NCI-H1694 (cell line): Measurements from ENCODE around the gene SUCLG2.
"Not testable (repeated sequence)": the region's sequence is repeated elsewhere in the genome, so short reads cannot be mapped to it uniquely, and the experiment has no call there.

Experiments
- DNase-seq: peaks from one replicate; lab custom pipeline; 2025; lab: John Stamatoyannopoulos, UW

The SUCLG2 gene

DNA sequence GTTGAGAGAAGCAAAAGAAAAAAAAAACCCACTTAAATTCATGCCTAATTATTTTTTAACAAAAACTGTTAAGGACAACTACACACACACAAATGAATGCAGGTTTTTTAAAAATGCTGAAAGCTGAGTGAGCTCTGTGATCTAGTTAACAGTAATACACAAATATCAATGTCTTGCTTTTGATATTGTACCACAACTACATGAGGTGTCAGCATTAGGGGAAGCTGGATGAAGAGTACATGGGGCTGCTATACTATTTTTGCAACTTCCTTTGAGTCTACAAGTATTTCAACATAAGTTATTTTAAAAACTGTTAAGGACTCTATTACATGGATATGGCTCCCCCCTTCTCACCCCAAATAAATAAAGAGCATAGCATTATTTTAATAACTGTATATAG, 44.7 kb downstream of the SUCLG2 start:
- no peak for DNase-seq

DNA sequence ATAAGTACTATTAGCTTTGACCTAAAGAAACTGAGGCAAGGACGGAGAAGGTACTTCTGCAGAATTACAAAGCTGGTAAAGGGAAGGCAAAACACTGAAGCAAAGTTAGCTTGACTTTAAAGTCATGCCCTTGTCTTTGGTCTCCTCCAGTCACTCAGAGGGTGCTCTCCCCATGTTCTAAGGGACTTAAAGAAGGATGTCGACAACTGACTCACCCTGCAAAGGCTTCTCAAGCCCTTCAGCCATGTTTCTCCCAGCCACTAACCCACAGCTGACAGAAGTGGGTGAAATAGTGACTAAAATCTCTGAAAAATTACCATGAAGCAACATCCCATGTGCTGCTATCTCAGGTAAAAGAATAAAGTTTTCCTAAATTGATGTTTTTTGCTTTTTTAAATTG, 46.4 kb downstream of the SUCLG2 start:
- DNase-seq = no peak

DNA sequence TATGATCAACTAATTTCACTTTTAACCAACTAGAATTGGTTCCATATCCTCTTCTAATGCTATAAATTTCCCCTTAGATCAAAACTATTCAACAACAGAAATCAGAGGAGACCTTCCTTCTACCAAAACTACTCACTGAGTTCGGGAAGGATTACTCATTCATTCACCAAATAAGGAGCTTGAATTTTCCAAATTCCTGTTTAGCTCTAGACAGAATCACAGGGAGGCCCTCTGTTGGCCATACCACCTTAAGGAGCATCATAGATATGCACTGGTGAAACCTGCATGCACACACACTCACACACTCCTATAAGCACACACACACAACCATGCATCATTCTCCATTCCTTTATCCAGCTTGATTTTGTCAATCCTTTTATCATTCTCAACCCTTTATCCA, 49.0 kb downstream of the SUCLG2 start:
- DNase-seq = no peak

DNA sequence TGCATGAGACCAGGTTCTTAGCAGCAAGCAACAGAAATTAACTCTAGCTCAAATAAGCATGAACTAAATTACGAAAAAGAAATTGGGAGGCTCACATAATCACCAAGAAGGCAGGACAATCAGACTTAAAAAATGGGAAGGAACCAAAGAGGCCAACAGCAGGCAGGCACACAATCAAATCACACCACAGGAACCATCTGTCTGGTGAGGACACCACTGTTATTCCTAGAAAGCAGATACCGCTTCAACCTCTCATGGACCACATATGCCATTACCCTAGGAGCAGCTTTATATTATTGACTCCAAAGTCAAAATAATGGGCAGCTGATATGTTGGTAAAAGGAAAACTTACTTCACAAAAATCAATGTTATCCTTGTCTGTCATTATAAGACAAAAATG, 51.6 kb downstream of the SUCLG2 start:
- no peak for DNase-seq

DNA sequence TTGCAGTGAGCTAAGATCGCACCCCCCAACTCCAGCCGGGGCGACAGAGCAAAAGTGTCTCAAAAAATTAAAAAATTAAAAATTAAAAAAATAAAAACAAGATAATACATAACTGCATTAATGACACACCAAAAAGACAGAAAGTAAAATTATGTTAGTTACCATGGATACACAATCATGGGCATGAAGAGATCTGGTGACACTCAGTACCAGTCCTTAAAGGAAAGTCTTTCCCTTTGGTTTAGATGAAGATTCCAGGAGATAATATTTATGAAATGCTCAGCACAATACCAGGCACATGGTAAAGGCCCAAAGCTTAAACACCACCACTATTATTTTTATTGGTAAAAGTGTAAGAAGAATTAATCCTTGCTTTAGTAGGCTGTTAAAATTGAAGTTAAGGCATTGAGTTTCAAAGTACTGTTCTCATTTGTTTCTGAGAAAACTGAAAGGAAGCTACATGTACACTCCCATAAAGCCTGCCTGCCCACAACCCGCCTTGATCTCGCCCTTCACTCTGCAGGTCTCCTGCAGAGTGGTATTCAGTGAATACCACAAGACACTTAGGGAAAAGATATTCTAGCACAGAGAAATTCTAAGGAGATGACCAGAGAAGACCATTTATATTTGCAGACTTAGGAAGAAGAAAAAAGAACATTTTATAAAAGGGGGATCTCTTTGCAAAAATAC, 52.3 kb downstream of the SUCLG2 start:
- DNase-seq = no peak

DNA sequence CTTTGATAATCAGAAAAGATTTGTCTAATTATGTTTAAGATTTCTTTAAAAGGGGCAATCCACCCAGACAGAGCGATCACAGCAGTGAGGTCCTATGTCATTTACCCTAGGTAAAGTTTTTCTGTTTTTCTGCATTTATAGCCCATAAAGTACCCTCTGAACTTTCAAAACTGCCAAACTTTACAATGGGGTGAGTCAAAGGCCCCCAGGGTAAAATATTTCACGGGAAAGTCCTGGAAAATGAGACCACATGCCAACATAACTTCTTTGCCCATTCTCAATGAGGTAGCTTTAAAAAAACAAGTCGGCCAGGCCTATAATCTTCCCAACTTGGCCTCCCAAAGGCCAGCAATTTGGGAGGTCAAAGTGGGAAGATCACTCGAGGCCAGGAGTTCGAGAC, 53.0 kb downstream of the SUCLG2 start:
- DNase-seq = no peak

DNA sequence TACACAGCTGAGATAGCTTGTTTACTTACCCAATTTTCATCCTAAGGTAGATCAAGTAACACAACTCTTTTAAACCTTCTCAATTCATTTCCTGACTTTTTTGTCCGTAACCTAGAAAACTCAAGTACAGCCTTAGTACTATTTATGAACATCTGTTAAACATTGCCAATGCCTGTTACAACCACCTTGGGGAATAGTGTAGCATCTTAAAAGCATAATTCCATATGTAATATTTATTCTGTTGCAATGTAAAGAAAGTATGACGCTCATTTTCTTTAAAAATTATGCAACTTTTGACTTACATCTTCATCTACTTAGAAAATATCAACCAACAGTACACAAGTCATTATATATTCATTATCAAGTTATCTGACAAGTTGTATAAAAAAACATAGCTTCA, 54.6 kb downstream of the SUCLG2 start:
- DNase-seq = no peak

DNA sequence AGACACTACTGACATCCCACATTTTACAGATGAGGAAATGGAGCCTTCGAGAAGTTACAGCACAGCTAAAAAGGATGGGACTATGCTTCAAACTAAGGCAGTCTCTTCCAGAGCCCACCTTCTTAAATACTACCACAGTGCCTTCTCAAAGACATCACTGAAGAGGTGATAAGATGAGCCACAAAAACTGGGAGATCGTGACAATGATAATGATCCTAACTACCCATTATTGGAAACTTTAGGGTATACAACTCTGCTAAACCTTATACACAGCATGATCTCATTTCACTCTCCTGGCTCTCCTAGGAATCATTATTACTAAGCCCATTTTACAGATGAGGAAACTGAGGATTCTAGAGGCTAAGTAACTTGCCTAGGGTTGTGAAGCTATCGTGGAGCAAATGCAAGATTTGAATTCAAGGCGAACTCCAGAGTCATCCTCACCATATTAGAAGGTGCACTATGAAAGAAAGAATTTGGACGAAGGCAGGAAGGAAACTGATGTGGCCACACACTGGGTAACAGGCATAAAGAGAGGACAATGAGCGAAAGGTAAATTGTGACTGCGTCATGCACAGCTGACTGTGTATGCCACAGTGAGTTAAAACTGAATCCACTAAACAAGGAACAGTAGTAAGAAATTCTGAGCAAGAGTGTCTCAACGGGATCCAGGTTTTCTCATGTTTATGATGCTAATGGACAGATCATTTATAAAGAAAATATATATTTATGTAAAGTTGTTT, 55.4 kb downstream of the SUCLG2 start:
- no peak for DNase-seq

DNA sequence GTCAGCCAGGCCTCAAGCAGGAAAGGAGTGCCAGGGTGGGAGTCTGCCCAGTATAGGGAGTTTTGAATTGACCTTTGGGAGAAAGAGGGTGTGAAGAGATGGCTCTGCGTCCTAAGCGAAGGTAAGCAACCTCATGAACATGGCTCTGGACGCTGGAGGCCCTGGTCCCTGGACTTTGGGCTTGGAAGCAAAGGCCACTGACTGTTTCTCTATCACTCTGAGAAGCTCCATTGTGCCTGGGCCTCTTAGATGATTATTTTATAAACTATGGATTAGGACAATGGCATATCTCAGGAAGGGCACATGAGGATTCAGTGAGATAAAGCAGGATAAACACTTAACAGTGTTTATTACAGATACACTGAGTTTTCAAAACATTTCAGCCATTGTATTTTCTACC, 59.0 kb downstream of the SUCLG2 start:
- DNase-seq = no peak

DNA sequence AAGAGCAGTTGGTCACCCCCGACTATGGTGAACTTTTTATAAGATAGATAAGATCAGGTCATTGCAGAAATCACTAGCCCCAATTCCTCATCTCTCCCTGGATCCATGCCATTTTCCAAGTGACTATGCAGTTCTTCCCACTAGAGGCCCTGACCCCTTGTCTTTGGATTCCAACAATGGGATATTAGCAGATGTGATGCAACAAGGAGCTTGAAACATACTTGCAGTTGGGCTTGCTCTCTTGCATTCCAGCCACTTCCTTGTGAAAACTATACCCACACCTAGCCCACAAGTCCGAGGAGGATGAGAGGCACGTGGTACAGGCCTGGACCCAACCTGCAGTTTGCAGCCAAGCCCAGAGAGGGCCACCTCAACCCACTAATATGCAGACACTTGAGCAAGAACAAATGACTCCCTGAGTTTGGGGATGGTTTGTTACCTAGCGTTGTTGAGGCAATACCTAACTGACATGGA, 60.6 kb downstream of the SUCLG2 start:
- DNase-seq = no peak

DNA sequence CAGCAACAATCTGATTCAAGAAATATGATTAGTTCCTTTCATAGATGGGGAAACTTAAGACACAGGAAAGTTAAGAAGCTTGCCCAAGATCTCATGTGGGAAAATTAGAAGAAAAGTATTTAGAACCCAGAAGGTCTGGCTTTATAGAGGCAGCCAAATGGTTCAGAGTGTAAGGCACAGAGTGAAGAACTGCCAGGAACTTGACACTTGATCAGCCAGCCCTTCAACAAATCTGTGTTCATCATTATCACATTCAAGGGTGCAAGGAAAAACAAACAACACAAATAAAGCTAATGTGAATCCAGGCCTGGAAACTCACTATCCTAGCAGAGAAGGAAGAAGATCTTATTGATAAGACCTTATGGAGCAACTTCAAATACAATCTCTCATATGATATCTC, 62.4 kb downstream of the SUCLG2 start:
- no peak for DNase-seq

DNA sequence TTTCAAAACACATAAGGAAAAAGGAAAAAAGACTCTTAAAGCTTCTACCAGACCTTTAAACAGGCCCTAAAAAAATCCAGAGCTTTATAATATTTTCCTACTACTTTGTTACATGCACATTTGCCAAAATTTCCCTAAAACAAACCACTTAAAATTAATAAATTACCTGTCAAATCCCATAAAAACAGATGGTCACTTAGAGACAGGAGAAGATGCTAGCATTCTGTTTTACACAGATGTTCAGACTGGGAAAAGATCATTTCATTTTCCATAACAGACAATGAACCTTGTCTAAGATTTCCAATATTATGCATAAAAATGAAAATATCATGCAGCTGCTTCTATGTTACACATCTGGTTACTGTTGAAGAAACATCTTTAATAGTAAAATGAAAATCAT, 66.6 kb downstream of the SUCLG2 start:
- DNase-seq = peak; percentile 16

DNA sequence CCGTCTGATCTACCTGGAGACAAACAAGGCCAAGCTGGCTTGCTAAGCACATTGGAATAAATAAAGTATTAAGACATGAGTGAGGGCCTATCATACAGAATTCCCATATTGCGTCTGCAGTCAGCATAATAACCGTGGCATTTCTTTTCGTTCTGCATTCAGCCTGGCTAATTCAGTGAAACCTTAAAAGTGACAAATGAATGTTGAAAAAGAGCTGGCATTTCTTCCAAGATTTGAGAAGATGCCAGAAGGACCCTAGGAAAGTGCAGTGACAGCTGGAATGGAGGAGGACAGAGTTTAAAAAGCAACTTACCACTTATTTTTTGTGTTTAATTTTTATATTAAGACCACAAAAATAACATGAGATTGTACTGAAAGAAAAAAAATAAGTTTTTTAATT, 67.1 kb downstream of the SUCLG2 start:
- DNase-seq = no peak

DNA sequence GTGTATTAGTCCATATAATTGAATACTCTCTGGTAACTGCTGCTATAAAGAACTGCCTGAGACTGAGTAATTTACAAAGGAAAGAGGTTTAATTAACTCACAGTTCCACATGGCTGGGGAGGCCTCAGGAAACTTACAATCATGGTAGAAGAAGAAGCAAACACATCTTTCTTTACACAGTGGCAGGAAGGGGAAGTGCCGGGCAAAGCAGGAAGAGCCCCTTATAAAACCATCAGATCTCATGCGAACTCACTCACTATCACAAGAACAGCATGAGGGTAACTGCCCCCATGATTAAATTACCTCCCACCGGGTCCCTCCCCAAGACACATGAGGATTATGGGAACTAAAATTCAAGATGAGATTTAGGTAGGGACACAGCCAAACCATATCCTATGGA, 69.8 kb downstream of the SUCLG2 start:
- DNase-seq = not testable (repeated sequence)

DNA sequence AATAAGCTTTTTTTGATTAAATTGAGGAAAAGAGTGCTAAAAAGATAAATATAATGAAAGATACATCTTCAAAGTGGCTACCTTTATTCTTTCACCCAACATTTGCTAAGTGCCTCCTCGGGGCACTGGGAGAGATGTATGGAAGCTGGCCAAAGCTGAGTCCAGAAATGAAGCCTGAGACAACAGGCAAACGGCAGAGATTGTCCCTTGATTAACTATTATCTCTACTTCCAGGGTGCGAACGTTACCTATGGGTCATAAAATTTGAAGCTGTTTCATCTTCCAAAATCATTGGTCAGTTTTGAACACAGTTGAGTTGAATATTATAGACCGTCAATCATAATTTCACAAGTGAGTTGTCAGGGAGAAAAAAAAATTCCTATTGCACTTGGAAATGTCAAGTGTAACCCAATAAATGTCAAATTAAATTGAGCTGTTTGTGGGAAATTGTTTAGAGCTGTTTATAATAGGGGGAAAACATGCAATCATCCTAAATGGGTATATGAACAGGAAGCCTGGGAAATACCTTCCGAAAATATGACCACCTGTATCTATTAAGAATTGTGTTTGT, 73.9 kb downstream of the SUCLG2 start:
- no peak for DNase-seq

DNA sequence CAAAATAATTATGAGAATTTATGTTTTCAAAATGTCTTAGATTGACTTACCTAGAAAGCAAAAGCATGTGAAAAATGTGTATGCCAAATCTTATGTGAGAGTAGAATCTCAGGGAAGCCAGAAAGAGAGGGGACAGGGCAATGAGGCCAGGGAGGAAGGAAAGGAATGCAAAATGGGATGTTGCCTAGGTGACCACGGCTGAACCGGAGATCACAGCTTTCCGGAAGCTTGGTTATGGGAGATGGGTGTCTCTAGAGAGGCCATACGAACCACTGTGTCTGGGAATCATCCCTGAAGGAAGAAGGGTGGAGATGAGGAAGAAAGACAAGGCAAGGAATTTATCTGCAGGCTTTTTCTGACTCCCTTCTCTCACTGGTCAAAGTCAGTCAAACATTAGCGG, 76.0 kb downstream of the SUCLG2 start:
- no peak for DNase-seq

DNA sequence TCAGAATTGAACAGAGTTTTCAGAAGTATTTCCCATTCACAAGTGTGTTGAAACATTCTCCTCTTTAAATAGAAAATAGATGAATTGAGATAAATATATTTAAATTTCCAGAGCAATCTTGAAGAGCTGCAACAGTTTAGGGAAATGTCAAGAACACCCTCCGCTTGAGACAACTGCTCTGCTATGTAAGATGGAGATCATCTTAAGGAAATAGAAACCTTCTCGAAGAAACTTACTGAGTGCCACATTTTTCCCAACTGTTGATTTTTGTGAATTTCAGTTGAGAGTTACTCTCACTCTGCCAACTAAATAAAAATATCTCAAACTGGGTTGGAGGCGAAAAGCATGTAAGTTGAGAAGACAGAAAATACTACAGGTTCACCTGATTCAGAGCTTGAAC, 78.0 kb downstream of the SUCLG2 start:
- no peak for DNase-seq

DNA sequence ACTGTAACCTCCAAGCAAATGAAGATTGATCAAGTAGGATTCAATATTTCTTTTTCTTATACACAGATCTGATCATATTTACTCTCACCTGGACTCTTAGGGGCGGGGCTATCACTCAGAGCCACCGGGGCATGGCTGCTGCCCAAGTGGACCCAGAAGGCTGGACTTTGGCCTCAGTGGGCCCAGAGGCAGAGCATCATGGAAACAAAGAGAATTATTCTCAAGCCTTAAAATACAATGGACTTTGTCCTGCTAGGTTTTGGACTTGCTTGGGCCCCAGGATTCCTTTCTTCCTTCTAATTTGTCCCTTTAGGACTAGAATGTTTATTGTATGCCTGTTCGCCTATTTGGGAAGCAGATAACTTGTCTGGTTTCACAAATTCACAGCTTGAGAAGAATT, 85.1 kb downstream of the SUCLG2 start:
- DNase-seq = no peak

DNA sequence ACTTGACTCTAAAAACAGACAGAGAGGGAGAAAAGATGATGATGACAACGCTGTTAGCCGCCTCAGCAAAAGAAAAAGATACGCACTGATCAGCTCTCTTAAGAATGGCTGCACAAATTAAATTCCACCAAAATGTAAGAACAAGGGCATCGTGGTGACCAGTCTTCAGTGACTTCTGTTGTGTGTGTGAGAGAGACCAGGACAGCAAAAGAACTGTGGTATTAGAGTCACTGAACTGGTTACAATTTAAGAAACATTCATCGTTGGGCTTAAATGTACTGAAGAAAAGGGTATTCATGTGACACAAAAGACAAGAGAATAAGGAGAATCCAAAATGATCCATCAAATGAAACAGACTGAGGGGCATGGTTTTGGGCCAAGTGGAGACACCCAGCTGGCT, 86.5 kb downstream of the SUCLG2 start:
- DNase-seq = no peak

DNA sequence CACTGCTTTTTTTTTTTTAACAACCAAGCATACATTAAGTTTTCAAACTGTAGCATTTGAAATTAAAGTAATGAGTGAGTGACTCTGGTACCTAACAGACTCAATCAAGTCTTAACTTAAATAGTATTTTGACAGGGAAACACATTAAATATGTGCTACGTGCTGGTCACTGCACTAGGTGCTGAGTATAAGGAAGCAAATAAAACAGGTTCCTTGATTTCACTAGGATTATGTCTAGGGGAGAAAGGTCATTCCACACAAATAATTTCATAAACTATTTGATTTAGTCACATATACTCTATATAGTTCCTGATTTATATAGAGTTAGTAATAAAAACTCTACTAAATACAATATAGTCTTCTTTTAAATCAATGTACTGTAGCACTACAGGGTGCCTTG, 89.4 kb downstream of the SUCLG2 start:
- DNase-seq = no peak

DNA sequence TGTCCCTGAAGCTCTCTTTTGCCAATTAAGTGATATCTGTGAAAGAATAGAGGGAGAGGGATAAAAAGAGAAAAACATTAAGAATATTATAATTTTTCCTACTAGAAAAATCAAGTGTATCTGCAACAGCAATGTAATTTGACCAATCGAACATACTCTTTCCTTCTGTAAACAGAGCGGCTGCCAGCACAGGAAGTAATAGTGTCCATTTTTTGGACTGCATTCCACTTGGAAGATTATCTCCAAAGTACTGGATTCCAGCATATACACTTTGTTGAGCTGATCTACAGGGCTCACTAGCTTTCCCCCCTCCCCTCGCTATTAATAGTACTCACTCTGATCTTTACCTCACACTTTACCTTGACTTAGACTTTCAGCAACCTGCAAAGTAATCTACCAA, 90.4 kb downstream of the SUCLG2 start:
- no peak for DNase-seq

DNA sequence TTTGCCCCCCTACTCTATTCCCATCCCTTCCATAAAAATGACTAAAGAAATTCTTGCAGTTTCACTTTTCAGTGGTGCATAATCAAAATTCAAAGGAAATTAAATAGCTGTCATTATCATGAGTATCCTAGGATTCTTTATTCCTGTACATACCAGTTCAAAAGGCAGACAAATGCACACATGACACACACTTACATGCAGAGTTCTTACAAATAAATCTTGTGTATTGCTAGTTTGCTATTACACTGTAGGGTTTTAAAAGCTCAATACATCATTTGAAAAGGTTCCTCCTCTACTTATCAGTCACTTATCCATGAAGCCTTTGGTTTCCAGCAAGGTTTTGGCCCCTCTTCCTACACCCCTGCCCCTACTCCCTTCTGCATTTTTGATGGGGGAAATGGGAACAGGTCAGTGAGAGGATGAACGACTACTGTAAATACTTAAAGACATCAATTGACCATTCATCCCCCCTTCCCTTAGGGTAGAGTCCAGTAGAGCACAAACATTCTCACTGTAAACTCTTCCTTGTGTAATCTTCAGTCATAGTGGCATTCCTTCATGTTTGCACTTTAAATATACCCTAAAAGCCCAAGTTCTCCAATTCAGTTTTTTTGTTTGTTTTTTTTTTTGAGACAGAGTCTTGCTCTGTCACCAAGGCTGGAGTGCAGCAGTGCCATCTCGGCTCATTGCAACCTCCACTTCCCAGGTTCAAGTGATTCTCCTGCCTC, 92.6 kb downstream of the SUCLG2 start:
- no peak for DNase-seq

DNA sequence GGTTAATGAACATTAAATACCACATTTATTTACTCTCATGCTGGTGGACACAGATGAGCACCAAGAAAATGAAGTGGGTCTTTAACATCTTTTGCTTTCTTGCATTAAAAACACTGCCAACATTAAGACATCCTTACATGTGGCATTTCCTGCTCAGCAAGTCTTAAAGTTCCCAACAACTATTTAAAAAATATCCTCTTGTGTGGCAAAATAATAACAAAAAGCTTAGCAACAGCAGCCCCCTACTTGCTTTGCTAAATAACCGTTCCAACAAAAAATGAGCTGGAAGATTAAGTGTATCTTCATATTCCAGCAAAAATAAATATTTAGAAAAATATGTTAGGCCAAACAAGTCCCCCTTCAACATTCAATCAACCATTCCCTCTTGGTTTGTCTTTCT, 93.1 kb downstream of the SUCLG2 start:
- no peak for DNase-seq
